Activated CD8-positive, alpha-beta memory T cell treated with anti-CD3 and anti-CD28 coated beads, Interleukin-2, amount 10 ng/mL, durations not matched to agents 7 days and 5 days (primary cell): ENCODE results near the gene CTDNEP1. TPM values are rescaled to one million over a fixed set of nuclear protein-coding genes. Genes with fewer than 3 reads are reported as not detected.

ENCODE experiments used
- ATAC-seq: fragments of 150-1000 bp; cut with Tn5 transposase; one replicate; pipeline ENCODE4 v1.10.0; 2021; ENCODE audit warnings: moderate library complexity
- CTCF ChIA-PET: fragments of 350-600 bp; sonication (Branson Sonifier 250); formaldehyde crosslinking; loops from one replicate; lab custom pipeline; 2021; ENCODE audit warnings: antibody characterized with exemption; lab: Charles Lee
- DNase-seq: peaks from one replicate; pipeline ENCODE4 v3.0.0-alpha.2; 2020
- H3K27ac Mint-ChIP-seq: one replicate; pipeline ENCODE4 v1.8.0; 2021; ENCODE audit warnings: mild to moderate bottlenecking, mixed read lengths
- H3K27me3 Mint-ChIP-seq: one replicate; pipeline ENCODE4 v1.8.0; 2021; ENCODE audit warnings: mixed read lengths
- H3K36me3 Mint-ChIP-seq: one replicate; pipeline ENCODE4 v1.8.0; 2021; ENCODE audit warnings: mild to moderate bottlenecking, mixed read lengths
- H3K4me1 Mint-ChIP-seq: one replicate; pipeline ENCODE4 v1.8.0; 2021; ENCODE audit warnings: mixed read lengths
- H3K4me3 Mint-ChIP-seq: one replicate; pipeline ENCODE4 v1.8.0; 2021; ENCODE audit warnings: mild to moderate bottlenecking, moderate library complexity, mixed read lengths
- H3K9me3 Mint-ChIP-seq: one replicate; pipeline ENCODE4 v1.8.0; 2022; ENCODE audit warnings: low read depth, mixed read lengths
- total RNA-seq, 2 experiments: library from RNA; stranded (reverse); gene quantifications; one replicate each; pipeline ENCODE4 v1.2.3, GENCODE V29; 2021

Gene CTDNEP1
- 100 to 1,000 TPM; 162 to 192 TPM for total RNA-seq

DNA sequence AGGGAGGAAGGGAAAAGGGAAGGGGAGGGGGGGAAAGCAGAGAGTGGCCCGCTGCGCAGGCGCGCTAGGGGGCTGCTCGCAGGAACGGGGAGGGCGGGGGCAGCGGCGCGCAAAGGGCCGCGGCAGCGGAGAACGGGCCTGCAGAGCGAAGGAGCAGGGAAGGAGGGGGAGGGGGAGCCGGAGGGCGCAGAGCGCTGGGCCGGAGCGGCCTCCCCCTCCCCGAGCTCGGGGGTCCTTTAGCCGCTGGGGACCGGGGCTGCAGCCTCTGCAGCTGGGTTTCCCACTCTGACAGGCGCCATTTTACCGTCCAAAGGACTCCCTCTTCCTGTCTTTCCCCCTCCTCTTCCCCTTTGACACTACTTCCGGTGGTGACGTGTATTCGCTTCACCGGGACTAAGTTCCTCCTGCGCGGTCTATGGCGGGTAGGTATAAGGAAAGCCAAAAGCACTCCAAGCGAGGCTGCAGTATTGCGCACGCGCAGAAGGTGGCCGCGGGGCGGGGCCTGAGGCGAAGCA lies at the start of gene CTDNEP1:
CTDNEP1 (minus strand) TSS at position 74 of the 515 bp plus-strand sequence. CDS start 438 bp downstream, outside the sequence.
- peak; percentile 99 for DNase-seq
- H3K36me3 Mint-ChIP-seq, result peaks cover 21% of the 10 kb centered on the region
- H3K27ac Mint-ChIP-seq, result peak within 1 kb of the TSS; percentile 99
- H3K4me1 Mint-ChIP-seq, result peaks cover 42% of the 10 kb centered on the region
- H3K27me3 Mint-ChIP-seq, result no peaks in the 10 kb centered on the region
- peak within 1 kb of the TSS; percentile 91 for H3K4me3 Mint-ChIP-seq
- no peaks in the 10 kb centered on the region for H3K9me3 Mint-ChIP-seq
- CTCF ChIA-PET, result interaction anchor here (0.5 to 2.5 kb wide), 8 partner anchors 10 to 867 kb away, joined by 3 to 18 read pairs (median 4); partner anchors contain the start of genes ACADVL, DLG4, GABARAP and PHF23
- peak; percentile 92 for ATAC-seq

DNA sequence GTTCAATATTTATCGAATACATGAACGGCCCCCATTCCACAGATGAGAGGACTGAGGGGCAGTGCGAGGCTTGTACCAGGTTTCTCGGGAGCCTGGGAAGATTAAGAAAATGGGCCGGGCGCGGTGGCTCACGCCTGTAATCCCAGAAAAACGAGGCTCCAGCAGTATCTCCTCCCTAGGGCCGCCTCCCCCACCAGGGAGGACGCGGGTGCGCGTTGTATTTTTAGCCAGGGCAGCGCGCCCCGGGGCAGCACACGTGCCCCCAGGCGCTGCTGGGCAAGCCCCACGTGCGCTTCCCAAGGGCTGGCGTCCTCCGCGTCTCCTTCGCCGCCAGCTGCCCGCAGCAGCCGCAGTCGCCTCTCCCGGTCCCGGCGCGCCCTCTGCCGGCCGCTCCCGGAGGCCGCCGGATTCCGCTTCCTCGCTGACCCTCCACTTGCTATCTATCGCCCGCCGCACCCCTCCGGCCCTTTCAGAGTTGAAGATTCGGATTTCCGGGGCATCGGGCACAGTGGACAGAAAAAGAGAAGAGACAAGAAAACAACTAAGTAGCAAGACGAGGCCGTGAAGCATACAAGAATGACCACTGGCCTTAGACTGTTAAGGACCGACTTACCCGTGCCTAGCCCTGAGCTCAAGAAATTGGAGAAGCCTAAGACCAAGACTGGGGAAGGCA lies 44.8 kb upstream of the CTDNEP1 start:
- H3K9me3 Mint-ChIP-seq, result no peaks in the 10 kb centered on the region
- ATAC-seq, result peak; percentile 37
- peaks cover 46% of the 10 kb centered on the region for H3K27me3 Mint-ChIP-seq
- no peak overlapping the region for H3K4me3 Mint-ChIP-seq
- peaks cover 21% of the 10 kb centered on the region for H3K4me1 Mint-ChIP-seq
- H3K27ac Mint-ChIP-seq, result no peak overlapping the region
- H3K36me3 Mint-ChIP-seq, result no peaks in the 10 kb centered on the region
- DNase-seq, result peak; percentile 71
- CTCF ChIA-PET, result interaction anchor here (0.5 to 3.7 kb wide), 43 partner anchors 9 to 774 kb away, joined by 3 to 112 read pairs (median 4); partner anchors contain the start of genes ACADVL, ACAP1, CD68 and CTDNEP1

DNA sequence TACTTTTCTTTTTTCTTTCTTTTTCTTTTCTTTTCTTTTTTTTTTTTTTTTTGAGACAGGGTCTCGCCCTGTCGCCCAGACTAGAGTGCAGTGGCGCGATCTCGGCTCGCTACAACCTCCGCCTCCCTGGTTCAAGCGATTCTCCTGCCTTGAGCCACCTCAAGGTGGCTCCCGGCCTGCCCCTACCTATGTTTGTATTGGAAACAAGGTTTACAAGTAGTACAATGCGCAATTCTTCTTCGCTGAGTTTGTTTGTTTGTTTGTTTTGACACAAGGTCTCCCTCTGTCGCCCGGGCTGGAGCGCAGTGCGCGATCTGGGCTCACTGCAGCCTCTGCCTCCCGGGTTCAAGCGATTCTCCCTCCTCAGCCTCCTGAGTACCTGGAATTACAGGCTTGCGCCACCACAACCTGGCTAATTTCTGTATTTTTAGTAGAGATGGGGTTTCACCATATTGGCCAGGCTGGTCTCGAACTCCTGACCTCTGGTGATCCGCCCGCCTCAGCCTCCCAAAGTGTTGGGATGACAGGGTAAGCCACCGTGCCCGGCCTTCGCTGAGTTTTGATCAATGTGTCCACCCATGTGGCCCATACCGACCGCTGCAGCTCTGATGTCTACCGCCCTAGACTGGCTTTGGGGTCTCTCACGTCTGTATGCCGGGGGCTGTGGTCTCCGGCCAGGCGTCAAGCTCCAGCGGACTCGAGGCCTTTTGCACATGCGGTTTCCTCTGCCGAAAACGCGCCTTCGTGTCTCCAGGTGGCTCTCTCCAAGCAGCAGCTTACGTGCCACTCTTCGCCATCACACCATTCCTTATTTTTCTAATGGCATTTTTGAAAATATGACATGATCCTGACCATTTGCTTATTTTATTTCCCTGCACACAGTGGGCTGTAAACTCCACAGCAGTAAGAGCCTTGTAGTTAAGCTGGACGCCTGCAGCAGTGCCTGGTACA lies 44.0 kb upstream of the CTDNEP1 start:
- H3K36me3 Mint-ChIP-seq, result no peaks in the 10 kb centered on the region
- H3K4me3 Mint-ChIP-seq, result peak overlapping the region; percentile 67
- peaks cover 21% of the 10 kb centered on the region for H3K4me1 Mint-ChIP-seq
- no peak overlapping the region for H3K27ac Mint-ChIP-seq
- ATAC-seq (no peak), DNase-seq (no peak)
- no peaks in the 10 kb centered on the region for H3K9me3 Mint-ChIP-seq
- peaks cover 51% of the 10 kb centered on the region for H3K27me3 Mint-ChIP-seq
- CTCF ChIA-PET, result interaction anchor here (0.7 to 3.7 kb wide), 33 partner anchors 10 to 284 kb away, joined by 3 to 112 read pairs (median 7); partner anchors contain the start of genes ACADVL, ACAP1, CD68 and CTDNEP1

DNA sequence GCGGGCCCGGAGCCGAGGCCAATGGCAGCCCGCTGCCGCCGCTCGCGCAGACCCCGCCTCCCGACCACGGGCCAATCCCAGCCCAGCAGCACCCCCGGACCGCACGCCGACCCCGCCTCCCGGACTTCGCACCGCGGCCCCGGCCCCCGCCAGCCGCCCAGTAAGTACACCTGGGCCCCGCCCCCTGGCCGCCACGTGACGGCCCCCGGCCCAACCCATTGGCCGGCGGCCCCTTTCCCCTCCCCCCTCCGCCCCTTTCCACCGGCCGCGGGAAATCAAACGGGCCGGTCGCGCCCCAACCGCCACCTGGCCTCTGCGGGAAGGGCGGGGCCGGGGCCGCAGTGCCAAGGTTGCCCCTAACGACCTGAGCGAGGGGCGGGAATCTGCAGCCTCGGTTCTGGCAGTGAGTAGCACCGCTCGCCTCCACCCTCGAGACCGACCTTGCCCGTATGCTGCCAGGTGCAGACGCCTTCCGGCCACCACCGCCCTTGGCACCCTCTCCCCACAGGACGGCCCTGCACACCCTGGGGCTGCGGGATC lies 43.1 kb upstream of the CTDNEP1 start, which contains the start of gene YBX2:
YBX2 (minus strand) TSS at position 26 of the 540 bp plus-strand sequence. CDS start 139 bp downstream, outside the sequence.
- Mint-ChIP-seq H3K27ac (no peak within 1 kb of the TSS), H3K27me3 (peaks cover 51% of the 10 kb centered on the region)
- CTCF ChIA-PET, result no interaction called here

DNA sequence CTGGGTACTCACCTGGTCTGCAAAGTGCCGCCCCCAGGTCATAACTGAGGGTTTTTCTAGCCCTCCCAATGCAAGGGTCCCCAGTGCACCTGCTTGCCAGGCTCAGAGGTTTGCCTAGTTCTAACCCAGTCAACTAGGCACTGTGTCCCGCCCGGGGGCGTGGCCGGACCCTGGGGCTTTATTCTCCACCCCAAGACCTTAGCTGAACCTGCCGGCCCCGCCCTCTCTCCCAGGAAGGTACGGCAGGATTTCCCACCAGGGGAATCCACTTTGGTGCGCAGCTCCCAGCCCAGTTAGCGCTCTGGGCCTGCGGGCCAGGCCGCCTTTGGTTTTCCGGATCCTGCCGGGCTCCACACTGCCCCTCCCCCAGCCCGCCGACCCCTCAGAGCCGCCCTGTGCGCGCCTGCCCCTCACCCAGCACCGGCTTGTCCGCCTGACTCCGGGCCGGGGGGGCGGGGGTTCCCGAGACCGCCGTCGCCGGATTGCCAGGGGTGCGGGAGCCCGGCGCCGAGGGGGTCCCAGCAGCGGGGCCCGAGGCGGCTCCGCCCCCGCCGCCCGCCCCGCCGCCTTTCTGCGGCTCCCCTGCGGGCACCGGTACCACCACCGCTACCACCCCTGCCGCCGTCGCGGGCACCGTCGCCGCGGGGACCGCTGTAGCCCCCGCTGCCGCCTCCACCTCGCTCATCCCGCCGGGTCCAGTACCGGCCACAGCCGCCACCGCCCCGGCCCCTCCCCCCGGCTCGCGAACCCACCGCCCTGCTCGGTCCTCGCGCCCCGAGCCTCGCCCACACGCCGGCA lies 42.5 kb upstream of the CTDNEP1 start:
- peaks cover 21% of the 10 kb centered on the region for H3K4me1 Mint-ChIP-seq
- H3K9me3 Mint-ChIP-seq, result no peaks in the 10 kb centered on the region
- H3K36me3 Mint-ChIP-seq, result no peaks in the 10 kb centered on the region
- ATAC-seq (peak; percentile 12), DNase-seq (no peak)
- H3K4me3 Mint-ChIP-seq, result peak overlapping the region; percentile 1
- H3K27me3 Mint-ChIP-seq, result peaks cover 49% of the 10 kb centered on the region
- CTCF ChIA-PET, result interaction anchor here (1.1 to 3.8 kb wide), 3 partner anchors 9 to 74 kb away, joined by 5 to 27 read pairs (median 7); partner anchors contain the start of genes ACADVL, DLG4 and SLC2A4
- no peak overlapping the region for H3K27ac Mint-ChIP-seq

More for the DNA sequence above, 43.1 kb upstream of the CTDNEP1 start, which contains the start of gene YBX2:
- Mint-ChIP-seq H3K9me3 (no peaks in the 10 kb centered on the region), H3K4me1 (peaks cover 21% of the 10 kb centered on the region), H3K36me3 (no peaks in the 10 kb centered on the region), H3K4me3 (peak within 1 kb of the TSS; percentile 67)
- DNase-seq, result peak; percentile 88
- peak; percentile 85 for ATAC-seq

DNA sequence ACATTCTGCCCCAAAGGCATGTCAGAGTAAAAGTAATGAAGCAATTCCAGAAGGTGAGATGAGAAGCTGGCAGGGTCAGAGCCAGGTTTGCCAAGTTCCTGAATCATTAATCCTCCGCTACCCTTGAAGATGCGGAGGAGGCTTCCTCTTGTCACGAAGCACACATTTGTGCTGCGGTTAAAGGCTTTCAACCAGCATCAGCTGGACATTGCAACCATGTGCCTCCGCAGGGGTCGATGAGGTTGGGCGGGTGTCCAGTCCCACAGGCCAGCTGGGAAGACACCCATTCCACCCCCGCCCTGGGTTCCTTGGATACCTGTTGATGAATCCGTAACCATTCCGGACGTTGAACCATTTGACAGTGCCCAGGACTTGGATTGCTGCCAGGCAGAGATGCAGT lies 41.6 kb upstream of the CTDNEP1 start:
- CTCF ChIA-PET, result interaction anchor here (1.1 to 3.8 kb wide), 3 partner anchors 8 to 73 kb away, joined by 5 to 27 read pairs (median 7); partner anchors contain the start of genes ACADVL, DLG4 and SLC2A4
- peaks cover 21% of the 10 kb centered on the region for H3K4me1 Mint-ChIP-seq
- ATAC-seq, result no peak
- peaks cover 56% of the 10 kb centered on the region for H3K27me3 Mint-ChIP-seq
- no peaks in the 10 kb centered on the region for H3K36me3 Mint-ChIP-seq
- H3K4me3 Mint-ChIP-seq, result no peak overlapping the region
- no peak overlapping the region for H3K27ac Mint-ChIP-seq
- no peak for DNase-seq
- no peaks in the 10 kb centered on the region for H3K9me3 Mint-ChIP-seq

DNA sequence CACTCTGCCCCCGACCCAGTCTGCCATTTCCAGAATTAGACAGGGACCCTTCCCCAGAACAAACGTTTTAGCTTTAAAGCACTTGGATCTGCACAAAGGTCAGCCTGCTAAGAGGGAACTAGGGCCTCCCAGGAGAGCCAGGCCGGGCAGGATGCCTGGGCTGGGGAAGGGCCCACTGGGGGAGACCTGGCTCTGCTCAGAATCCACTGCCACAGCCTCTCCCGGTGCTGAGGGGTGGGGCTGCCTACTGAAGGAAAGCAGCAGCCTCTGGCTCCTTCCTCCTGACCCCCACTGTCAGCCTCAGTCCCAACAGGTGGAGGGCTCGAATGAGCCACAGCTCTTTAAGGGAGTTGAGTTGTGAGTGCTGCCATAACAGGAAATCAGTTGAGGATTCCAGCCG lies 41.2 kb upstream of the CTDNEP1 start:
- H3K4me3 Mint-ChIP-seq, result no peak overlapping the region
- no peaks in the 10 kb centered on the region for H3K9me3 Mint-ChIP-seq
- peaks cover 21% of the 10 kb centered on the region for H3K4me1 Mint-ChIP-seq
- H3K27ac Mint-ChIP-seq, result no peak overlapping the region
- ATAC-seq (no peak), DNase-seq (no peak)
- no peaks in the 10 kb centered on the region for H3K36me3 Mint-ChIP-seq
- H3K27me3 Mint-ChIP-seq, result peaks cover 60% of the 10 kb centered on the region
- CTCF ChIA-PET, result interaction anchor here (1.6 to 3.8 kb wide), 2 partner anchors 11 to 72 kb away, joined by 7 to 27 read pairs; partner anchors contain the start of genes ACADVL, DLG4 and SLC2A4

DNA sequence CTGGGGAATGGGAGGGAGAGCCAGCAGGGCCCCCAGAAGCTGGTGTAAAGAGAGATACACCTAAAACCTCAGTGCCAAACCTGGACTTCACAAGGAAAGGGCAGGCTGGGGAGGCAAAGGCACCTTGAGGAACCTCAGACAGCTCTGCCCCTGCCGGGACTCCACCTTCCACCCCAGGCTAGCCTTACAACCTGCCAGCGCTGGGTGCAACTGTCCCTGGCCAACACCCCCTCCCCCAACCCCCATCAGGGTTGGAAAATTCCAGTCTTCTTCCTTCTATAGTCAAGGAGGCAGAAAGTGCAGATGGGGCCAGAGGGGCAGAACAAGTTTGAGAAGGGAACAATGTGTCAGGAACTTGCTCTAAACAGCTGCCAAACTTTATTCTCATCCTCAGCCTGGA lies 40.7 kb upstream of the CTDNEP1 start:
- no peak overlapping the region for H3K4me3 Mint-ChIP-seq
- CTCF ChIA-PET, result interaction anchor here (3.8 kb wide), 1 partner anchor 11 kb away, joined by 27 read pairs; the partner anchor contains the start of gene SLC2A4
- DNase-seq (no peak), ATAC-seq (no peak)
- no peaks in the 10 kb centered on the region for H3K36me3 Mint-ChIP-seq
- peaks cover 21% of the 10 kb centered on the region for H3K4me1 Mint-ChIP-seq
- no peak overlapping the region for H3K27ac Mint-ChIP-seq
- peaks cover 61% of the 10 kb centered on the region for H3K27me3 Mint-ChIP-seq
- H3K9me3 Mint-ChIP-seq, result no peaks in the 10 kb centered on the region

DNA sequence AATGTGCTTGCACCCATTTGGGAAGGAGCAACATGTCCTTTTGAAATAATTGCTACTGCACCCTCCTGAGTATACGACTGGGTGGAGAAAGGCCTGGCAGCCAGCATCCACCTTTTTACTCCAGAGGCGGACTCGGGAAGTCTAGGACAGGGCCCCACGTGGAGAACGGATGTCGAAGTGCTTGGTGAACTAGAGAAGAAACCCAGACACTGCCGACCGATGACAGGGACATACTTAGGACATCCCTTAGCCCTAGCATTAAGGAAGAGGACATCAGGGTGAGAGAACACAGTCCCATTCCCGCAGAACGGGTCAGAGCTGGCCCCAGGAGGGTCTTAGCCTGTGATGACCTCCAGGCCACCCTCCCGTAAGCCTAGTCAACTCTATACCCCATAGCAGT lies 39.2 kb upstream of the CTDNEP1 start:
- ATAC-seq (no peak), DNase-seq (no peak)
- no peak overlapping the region for H3K27ac Mint-ChIP-seq
- H3K4me3 Mint-ChIP-seq, result no peak overlapping the region
- CTCF ChIA-PET, result interaction anchor here (0.9 to 3.8 kb wide), 3 partner anchors 9 to 70 kb away, joined by 3 to 27 read pairs (median 5); partner anchors contain the start of gene SLC2A4
- H3K36me3 Mint-ChIP-seq, result no peaks in the 10 kb centered on the region
- H3K9me3 Mint-ChIP-seq, result no peaks in the 10 kb centered on the region
- peaks cover 10% of the 10 kb centered on the region for H3K4me1 Mint-ChIP-seq
- peaks cover 63% of the 10 kb centered on the region for H3K27me3 Mint-ChIP-seq

DNA sequence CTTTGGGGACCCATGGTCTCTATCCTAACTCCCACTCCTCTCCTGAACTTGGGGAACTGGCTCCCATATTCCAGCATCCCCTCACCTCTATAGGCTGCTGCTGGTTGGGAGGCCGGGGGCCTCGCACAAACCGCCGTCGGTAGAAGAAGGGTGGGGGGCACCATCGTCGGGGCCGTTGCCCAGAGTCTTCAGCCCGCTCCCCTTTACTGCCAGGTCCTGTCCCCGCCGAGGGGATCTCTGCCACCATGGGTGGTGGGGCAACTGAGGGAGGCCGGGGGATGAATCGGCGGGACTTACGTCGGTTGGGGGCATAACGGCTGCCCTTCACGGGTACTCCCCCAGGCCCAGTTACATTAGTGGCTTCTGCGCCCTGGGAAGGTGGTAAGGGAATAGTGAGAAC lies 38.6 kb upstream of the CTDNEP1 start:
- peaks cover 57% of the 10 kb centered on the region for H3K27me3 Mint-ChIP-seq
- H3K9me3 Mint-ChIP-seq, result no peaks in the 10 kb centered on the region
- no peak overlapping the region for H3K4me3 Mint-ChIP-seq
- no peaks in the 10 kb centered on the region for H3K36me3 Mint-ChIP-seq
- CTCF ChIA-PET, result no interaction called here
- H3K4me1 Mint-ChIP-seq, result peaks cover 7% of the 10 kb centered on the region
- no peak for DNase-seq
- no peak for ATAC-seq
- H3K27ac Mint-ChIP-seq, result no peak overlapping the region

DNA sequence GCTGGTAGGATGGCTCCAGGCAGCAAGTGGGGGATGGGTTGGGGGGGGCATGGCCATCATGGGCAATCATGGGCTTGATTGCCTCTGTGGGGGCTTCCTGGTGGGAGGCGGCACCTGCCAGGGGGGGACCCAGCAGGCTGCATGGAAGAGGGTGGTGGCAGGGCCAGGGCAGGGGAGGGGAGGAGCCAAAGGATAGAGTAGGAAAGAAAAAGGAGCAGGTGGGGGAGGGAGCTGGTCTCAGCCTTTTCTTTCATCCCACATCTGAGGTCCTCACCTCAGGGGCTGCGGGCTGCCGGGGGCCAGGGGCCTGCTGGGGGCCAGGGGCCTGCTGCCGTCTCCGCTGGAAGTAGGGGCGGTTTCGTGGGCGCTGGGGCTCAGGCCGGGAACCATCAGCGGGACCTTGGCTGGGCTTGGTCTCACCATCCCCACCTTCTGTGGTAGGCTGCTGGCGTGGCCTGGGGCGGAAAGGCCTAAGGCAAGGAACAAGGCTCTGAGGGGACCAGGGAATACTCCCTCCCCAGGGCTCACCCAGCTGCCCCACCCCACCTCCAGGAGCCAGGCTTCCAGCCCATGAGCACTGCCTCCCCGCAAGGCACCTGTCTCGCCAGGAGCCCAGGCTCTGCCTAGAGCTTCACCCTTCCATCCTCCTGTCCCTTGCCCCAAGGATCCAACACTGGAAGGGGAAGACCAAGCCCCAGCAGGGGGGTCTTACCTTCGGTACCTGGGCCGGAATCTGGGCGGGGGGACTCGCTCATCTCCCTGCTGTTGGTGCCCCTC lies 37.9 kb upstream of the CTDNEP1 start:
- DNase-seq (no peak), ATAC-seq (no peak)
- Mint-ChIP-seq H3K4me3 (no peak overlapping the region), H3K36me3 (no peaks in the 10 kb centered on the region), H3K4me1 (peaks cover 4% of the 10 kb centered on the region), H3K9me3 (no peaks in the 10 kb centered on the region), H3K27me3 (peaks cover 54% of the 10 kb centered on the region), H3K27ac (no peak overlapping the region)
- CTCF ChIA-PET, result no interaction called here
